HG02852 (cell line): ENCODE data around the gene CELF6.
A peak's percentile ranks its signal among the peaks of the same experiment; 100 is the strongest.
"Not testable (repeated sequence)": the region's sequence is repeated elsewhere in the genome, so short reads cannot be mapped to it uniquely, and the experiment has no call there.

Experiments used
- ATAC-seq: cut with Tn5 transposase; IDR thresholded peaks from one replicate; pipeline ENCODE4 v1.9.1; 2021; ENCODE audit warnings: mild to moderate bottlenecking, moderate library complexity; ENCODE audit not compliant: unreplicated experiment

The CELF6 gene

DNA sequence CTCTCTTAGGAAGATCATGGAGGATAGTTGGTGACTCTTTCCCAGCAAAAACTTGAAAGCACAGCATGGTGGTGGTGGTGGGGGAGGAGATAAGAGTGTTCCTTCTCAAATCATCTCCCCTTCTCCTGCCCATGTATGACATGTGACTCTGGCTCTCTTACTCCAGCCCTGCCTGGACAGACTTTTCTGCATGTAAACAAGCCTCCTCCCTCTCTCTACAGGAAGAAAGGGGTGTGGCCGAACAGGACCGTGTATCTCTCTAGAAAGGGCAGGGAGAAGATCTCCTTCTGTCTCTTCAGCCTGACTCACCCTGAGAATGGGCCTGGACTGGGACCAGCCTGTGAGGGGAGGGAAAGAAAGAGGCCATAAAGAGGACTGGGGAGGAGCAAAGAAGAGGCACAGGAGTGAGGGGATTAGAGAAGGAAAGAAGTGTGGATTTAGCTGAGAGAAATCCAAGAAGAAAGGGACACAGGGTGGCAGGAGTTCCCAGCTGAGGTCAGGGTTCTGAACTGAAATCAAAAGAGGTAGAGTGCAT lies 1.5 kb downstream of the CELF6 start:
- no peak for ATAC-seq

- no peak for ATAC-seq
Measured at GRCh38 chr15:72315706-72316370, 4.1 kb downstream of the CELF6 start.

- ATAC-seq, result no peak
Measured at GRCh38 chr15:72313881-72314280, 6.1 kb downstream of the CELF6 start.

- no peak for ATAC-seq
Measured at GRCh38 chr15:72313448-72313840, 6.5 kb downstream of the CELF6 start.

DNA sequence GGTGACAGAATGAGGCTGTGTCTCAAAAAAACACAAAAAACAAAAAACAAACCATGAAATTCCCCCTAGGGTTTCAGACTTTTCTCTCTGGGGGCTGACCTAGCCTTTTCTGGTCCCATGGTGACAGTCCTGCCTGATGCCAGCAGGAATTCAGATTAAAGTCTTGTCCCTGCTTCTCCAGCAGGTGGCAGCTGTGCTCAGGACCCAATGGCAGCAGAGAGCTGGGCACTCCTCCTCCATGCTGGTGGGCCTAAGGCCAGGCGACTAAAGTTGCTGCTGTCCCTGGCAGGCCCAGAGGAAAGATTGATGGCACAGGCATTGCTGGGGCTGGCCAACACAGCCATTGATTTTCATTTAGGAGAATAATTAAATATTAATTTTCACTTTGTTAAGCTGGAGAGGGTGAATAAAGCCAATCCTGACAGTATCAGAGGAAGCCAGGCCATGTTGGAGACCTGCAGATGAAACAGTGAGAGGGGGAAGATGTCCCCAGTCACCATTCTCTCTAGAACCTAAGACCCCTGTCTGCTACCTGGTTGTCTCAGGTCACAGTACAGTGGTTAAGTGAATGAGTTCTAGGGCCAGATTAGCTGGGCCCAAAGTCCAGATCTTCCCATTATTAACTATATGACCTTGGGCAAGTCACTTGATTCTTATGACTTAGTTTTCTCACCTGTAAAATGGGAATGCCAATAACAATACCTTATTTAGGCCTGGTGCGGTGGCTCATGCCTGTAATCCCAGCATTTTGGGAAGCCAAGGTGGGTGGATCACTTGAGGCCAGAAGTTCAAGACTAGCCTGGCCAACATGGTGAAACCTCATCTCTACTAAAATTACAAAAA lies 7.1 kb downstream of the CELF6 start:
- no peak for ATAC-seq

DNA sequence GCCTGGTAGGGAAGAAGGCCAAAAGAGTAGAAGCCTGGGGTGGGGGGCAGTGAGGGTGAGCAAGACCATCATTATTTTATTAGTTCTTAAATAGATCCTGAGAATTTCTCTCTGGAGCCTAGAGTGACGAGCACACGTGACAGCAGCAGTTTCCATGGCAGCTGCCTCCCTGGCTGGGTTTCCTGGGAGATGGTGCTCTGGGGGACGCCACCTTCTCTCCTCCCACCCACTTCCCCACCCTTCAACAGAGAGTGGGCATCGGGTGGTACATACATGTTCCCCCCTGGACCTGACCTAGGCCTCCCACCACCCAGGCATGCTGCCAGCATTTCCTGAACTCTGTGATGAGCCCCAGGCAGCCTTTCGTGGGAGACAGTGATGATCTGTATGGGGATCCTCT lies 12.9 kb downstream of the CELF6 start:
- ATAC-seq, result no peak

- ATAC-seq, result no peak
Measured at GRCh38 chr15:72306211-72306785, 13.7 kb downstream of the CELF6 start.

- ATAC-seq, result no peak
Measured at GRCh38 chr15:72304596-72304995, 15.4 kb downstream of the CELF6 start.

- ATAC-seq, result no peak
Measured at GRCh38 chr15:72302955-72303354, 17.0 kb downstream of the CELF6 start.

- ATAC-seq, result no peak
Measured at GRCh38 chr15:72289597-72290325, 30.2 kb downstream of the CELF6 start.

GRCh38 chr15:72288796-72289596 lies 31.0 kb downstream of the CELF6 start:
- ATAC-seq, result no peak

GRCh38 chr15:72285927-72286516 lies 33.9 kb downstream of the CELF6 start:
- ATAC-seq, result no peak

DNA sequence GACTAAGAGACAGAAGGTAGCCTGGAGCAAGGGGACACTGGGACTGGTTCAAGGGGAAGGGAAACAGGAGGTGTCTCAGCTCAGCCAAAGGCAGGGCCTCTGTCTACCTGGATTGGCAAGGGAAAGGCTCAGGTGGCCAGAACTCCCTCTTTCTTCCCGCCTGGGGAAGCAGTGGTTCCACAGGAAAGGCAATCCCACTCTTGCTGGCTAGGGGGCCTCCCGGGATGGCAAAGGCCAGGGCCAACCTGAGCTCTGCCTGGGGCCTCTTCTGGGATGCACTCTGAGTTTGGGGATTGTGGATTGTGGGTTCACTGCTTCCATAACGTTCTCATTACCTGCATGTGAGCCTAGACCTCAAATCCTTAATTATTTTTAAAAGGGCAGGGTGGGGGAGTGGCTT lies 34.6 kb downstream of the CELF6 start:
- no peak for ATAC-seq

- no peak for ATAC-seq
Measured at GRCh38 chr15:72284781-72285180, 35.2 kb downstream of the CELF6 start.

GRCh38 chr15:72281713-72282112 lies 38.2 kb downstream of the CELF6 start:
- ATAC-seq, result peak; percentile 75

DNA sequence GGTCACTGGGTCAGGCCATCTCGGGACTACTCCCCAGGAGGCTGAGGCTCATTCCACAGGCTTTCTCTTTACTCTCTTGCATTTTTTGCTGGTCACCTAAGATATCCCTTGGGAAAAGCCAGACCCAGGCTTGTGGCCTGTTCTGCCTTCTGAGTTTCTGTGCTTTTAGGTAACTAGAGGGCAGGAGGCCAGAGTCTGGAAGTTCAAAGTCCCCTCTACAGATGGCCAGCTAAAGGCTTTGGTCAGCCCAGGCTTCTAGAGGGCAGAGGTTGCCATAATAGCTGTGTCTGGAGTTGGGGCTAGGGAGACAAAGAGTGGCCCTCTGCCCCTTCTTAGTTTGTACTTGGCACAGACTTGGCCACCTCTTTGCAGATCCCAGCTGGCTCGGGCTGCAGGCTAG lies 39.2 kb downstream of the CELF6 start:
- no peak for ATAC-seq

DNA sequence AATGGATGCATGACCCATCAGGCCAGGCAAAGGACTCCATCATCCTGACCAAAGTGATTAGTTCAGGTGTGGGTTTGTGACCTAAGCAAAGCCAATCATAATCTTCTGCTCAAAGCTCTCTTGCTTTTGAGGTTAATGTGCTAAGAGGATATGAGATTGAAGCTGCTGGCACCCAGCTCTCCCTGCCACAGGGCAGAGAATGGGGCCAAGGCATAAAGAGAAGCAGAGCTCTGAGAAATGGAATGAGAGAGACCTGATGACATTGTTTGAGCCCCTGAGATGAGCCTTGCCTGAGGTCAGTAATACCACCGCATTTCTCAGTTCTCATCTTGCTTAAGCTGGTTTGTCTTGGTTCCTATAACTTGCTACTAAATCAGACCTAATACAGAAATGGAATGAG lies 41.2 kb downstream of the CELF6 start:
- ATAC-seq, result no peak

GRCh38 chr15:72276326-72276700 lies 43.6 kb downstream of the CELF6 start:
- no peak for ATAC-seq

GRCh38 chr15:72275635-72276325 lies 44.2 kb downstream of the CELF6 start:
- ATAC-seq, result not testable (repeated sequence)
